GM12878 (cell line): ENCODE results near the gene MCEE. TPM values are rescaled to one million over a fixed set of nuclear protein-coding genes. Genes with fewer than 3 reads are reported as not detected.

ENCODE experiments used
- ATAC-seq: fragments of 200-7000 bp; cut with Tn5 transposase; 3 replicates; pipeline ENCODE4 v1.9.1; 2020; ENCODE audit warnings: mild to moderate bottlenecking, moderate library complexity
- BruUV-seq: library from RNA; stranded (reverse); fragments of 400-500 nt; replicated peaks from 2 replicates; lab custom pipeline; 2021; lab: Mats Ljungman, UMichigan
- CTCF ChIA-PET: fragments of 300-600 bp; sonication (Branson Sonifier 250); formaldehyde crosslinking; extraction: SDS; loops from one replicate; lab custom pipeline; 2021; ENCODE audit warnings: inconsistent platforms; lab: Yijun Ruan, JAX
- POLR2A ChIA-PET: fragments of 350-600 bp; formaldehyde crosslinking; extraction: SDS; loops from one replicate; lab custom pipeline; 2021; ENCODE audit warnings: inconsistent platforms; lab: Charles Lee
- RAD21 ChIA-PET: fragments of 300-600 bp; sonication (Branson Sonifier 250); formaldehyde crosslinking; loops from one replicate; lab custom pipeline; 2023; ENCODE audit warnings: antibody characterized with exemption; ENCODE audit not compliant: unreplicated experiment; lab: Charles Lee
- SMC1A ChIA-PET: fragments of 300-600 bp; sonication (Branson Sonifier 250); formaldehyde crosslinking; loops from one replicate; lab custom pipeline; 2023; ENCODE audit not compliant: unreplicated experiment, uncharacterized antibody; lab: Charles Lee
- DNase-seq: peaks from one replicate; pipeline ENCODE4 v3.0.0-alpha.2; 2011; ENCODE audit warnings: low read depth, low spot score
- FAIRE-seq: peaks from 3 replicates; lab custom pipeline; 2011; peaks lifted over from hg19 to GRCh38; lab: Jason Lieb, UNC
- H2AFZ ChIP-seq: 2 replicates; pipeline ENCODE4 v1.6.0; 2011; ENCODE audit warnings: low read depth, low read length, control low read depth; ENCODE audit not compliant: control insufficient read depth
- H3K27ac ChIP-seq: 2 replicates; pipeline ENCODE4 v1.5.1; 2011; ENCODE audit warnings: control low read depth; ENCODE audit not compliant: control insufficient read depth, insufficient read depth
- H3K27me3 ChIP-seq, 2 experiments: replicated peaks in 1 of 2; 2 replicates each; pipeline versions ENCODE4 v1.6.0 to v1.6.1; 2011; ENCODE audit warnings: low read length in 1 of 2; ENCODE audit not compliant: control insufficient read depth in 2 of 2, insufficient read depth in 2 of 2
- H3K36me3 ChIP-seq, 2 experiments: 2 replicates each; pipeline ENCODE4 v1.5.1; 2011; ENCODE audit warnings: low read length in 1 of 2; ENCODE audit not compliant: control insufficient read depth in 2 of 2, insufficient read depth in 2 of 2
- H3K4me1 ChIP-seq: 2 replicates; pipeline ENCODE4 v1.6.1; 2011; ENCODE audit warnings: mild to moderate bottlenecking, low read length, moderate library complexity, mixed read lengths; ENCODE audit not compliant: control insufficient read depth, insufficient read depth
- H3K4me2 ChIP-seq: 2 replicates; pipeline ENCODE4 v1.6.0; 2011; ENCODE audit warnings: control low read depth; ENCODE audit not compliant: control insufficient read depth, insufficient read depth
- H3K4me3 ChIP-seq: fragments of 200-600 bp; sonication (generic); 2 replicates; pipeline ENCODE4 v1.5.1; 2016
- H3K79me2 ChIP-seq: 2 replicates; pipeline ENCODE4 v1.6.0; 2011; ENCODE audit warnings: low read length; ENCODE audit not compliant: control insufficient read depth, insufficient read depth
- H3K9ac ChIP-seq: 2 replicates; pipeline ENCODE4 v1.8.0; 2011; ENCODE audit warnings: low read length, control low read depth, mixed read lengths; ENCODE audit not compliant: control insufficient read depth, insufficient read depth
- H3K9me3 ChIP-seq: replicated peaks from 3 replicates; pipeline ENCODE4 v1.5.1; 2011; ENCODE audit warnings: mild to moderate bottlenecking, low read length; ENCODE audit not compliant: control insufficient read depth, insufficient read depth
- H4K20me1 ChIP-seq: 2 replicates; pipeline ENCODE4 v1.6.0; 2011; ENCODE audit not compliant: control insufficient read depth, insufficient read depth
- EZH2 ChIP-seq: IDR thresholded peaks from 2 replicates; pipeline ENCODE4 v1.6.1; 2012; ENCODE audit warnings: low read depth, mild to moderate bottlenecking, control low read depth, inconsistent platforms, low read length, borderline replicate concordance; ENCODE audit not compliant: control insufficient read depth
- GABPA ChIP-seq: IDR thresholded peaks from 2 replicates; pipeline ENCODE4 v1.6.1; 2014; ENCODE audit warnings: antibody characterized with exemption, low read depth, mild to moderate bottlenecking, inconsistent platforms
- HCFC1 ChIP-seq: fragments of 150-350 bp; IDR thresholded peaks from 2 replicates; pipeline ENCODE4 v1.6.1; 2014; ENCODE audit warnings: low read length
- IKZF2 ChIP-seq, 2 experiments: fragments of 450-650 bp; IDR thresholded peaks; 2 replicates each; pipeline ENCODE4 v1.6.1; 2017; ENCODE audit warnings: mild to moderate bottlenecking in 2 of 2, moderate library complexity in 2 of 2
- POLR2AphosphoS2 ChIP-seq: IDR thresholded peaks from 2 replicates; pipeline ENCODE4 v1.6.1; 2011; ENCODE audit warnings: low read depth, mild to moderate bottlenecking, low read length, improper control_type of control experiment, moderate library complexity
- RAD21 ChIP-seq: IDR thresholded peaks from 2 replicates; pipeline ENCODE4 v1.6.1; 2011; ENCODE audit warnings: mild to moderate bottlenecking, low read depth, low read length, moderate library complexity; ENCODE audit not compliant: insufficient read depth
- RFX5 ChIP-seq: IDR thresholded peaks from 2 replicates; pipeline ENCODE4 v1.6.1; 2011; ENCODE audit warnings: low read depth, low read length, improper control_type of control experiment
- SMC3 ChIP-seq: IDR thresholded peaks from 2 replicates; pipeline ENCODE4 v1.6.1; 2011; ENCODE audit warnings: low read length, improper control_type of control experiment, borderline replicate concordance
- WGBS: methylation state at CpG from one replicate; pipeline ENCODE4 v1.1.6; 2016; ENCODE audit warnings: low lambda C conversion rate; ENCODE audit not compliant: insufficient replicate concordance, insufficient coverage; ENCODE audit errors: missing lambda C conversion rate; 5-methylcytosine and 5-hydroxymethylcytosine counted together
- in situ Hi-C: fragments of 300-500 bp; cut with MboI; formaldehyde crosslinking; loops from 9 replicates; pipeline ENCODE4 v1.14.3; 2018; ENCODE audit warnings: mixed read lengths
- intact Hi-C: fragments of 100-400 bp; cut with micrococcal nuclease; formaldehyde crosslinking; loops from one replicate; pipeline ENCODE4 v1.14.2; 2022; ENCODE audit not compliant: unreplicated experiment
- polyA plus RNA-seq, 11 experiments: library from polyadenylated mRNA; depleted of rRNA in 4 of 11; unstranded in 6 of 11; stranded (reverse) in 5 of 11; fragments of >200 nt; fragmentation: Nextera tagmentation in 4 of 11; fragmentation: Illumina TruSeq in 1 of 11; extraction: Ambion mirVana in 4 of 11; extraction: Trizol in 1 of 11; gene quantifications; 1 replicate in 1 of 11; 2 replicates in 10 of 11; pipeline versions ENCODE4 v1.2.1 to v1.2.3, GENCODE V29; 2011 to 2016; ENCODE audit warnings: inconsistent platforms in 2 of 11, missing spikeins in 2 of 11, low read depth in 1 of 11
- total RNA-seq, 4 experiments: library from RNA; depleted of rRNA in 3 of 4; stranded (reverse); fragments of >200 nt in 3 of 4; fragmentation: Illumina TruSeq in 1 of 4; extraction: Trizol in 1 of 4; gene quantifications; 2 replicates each; pipeline versions ENCODE4 v1.2.1 to v1.2.3, GENCODE V29; 2013 to 2021
- TF ChIP-seq, protein P1 (sequence below), 3 experiments: IDR thresholded peaks in 2 of 3; conservative IDR thresholded peaks in 1 of 3; 2 replicates each; pipeline ENCODE4 v1.5.1; 2011; ENCODE audit warnings: low read depth in 3 of 3, low read length in 3 of 3, mild to moderate bottlenecking in 3 of 3, control low read depth in 2 of 3, moderate library complexity in 2 of 3, inconsistent platforms in 1 of 3, mixed read lengths in 1 of 3; ENCODE audit not compliant: control insufficient read depth in 2 of 3, insufficient read depth in 1 of 3; ENCODE audit errors: extremely low read depth in 1 of 3

MCEE gene
- total and polyA plus RNA-seq, 10 of the 15 experiments (the other 5 are each of a cell fraction or from before 2014, with no cell fraction given), result 17.3 to 63.4 (median 20.9) TPM

- no peak for TF ChIP-seq GABPA
These were observed 25.8 kb upstream of the MCEE start (continued) for GRCh38 chr2:71155846-71156245.

DNA sequence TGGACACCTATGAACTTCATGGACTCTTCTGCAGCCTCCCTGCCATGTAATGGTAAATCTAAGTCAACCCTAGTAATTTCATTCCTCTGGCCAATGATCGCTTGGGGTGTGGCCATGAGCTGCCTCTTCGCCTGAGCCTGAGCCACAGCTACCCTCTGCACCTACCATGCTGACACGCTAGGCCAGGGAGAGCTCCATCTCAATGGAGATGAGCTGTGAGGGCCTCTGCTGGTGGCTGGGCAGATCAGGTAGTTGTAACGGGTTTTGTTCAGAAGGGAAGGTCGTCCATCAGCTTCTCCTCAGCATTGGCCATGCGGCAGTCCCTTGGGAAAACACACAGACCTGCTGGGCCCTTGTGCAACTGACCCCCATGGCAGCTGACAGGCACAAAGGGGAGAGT is 24.8 kb upstream of the MCEE start:
- CTCF ChIA-PET, result interaction anchor here (0.7 to 4.2 kb wide), 18 partner anchors 9 to 355 kb away, joined by 3 to 53 read pairs (median 4); partner anchors contain the start of genes MCEE and NAGK
- SMC1A ChIA-PET, result interaction anchor here (0.6 to 2.5 kb wide), 11 partner anchors 10 to 264 kb away, joined by 3 to 19 read pairs (median 4); no protein-coding TSS in a partner anchor
- RAD21 ChIA-PET, result interaction anchor here (0.7 to 4.1 kb wide), 12 partner anchors 25 to 177 kb away, joined by 3 to 31 read pairs (median 6); partner anchors contain the start of genes MCEE, NAGK and ZNF638
- POLR2A ChIA-PET, result interaction anchor here (0.9 kb wide), 1 partner anchor 84 kb away, joined by 6 read pairs; no protein-coding TSS in a partner anchor
- no peak for TF ChIP-seq IKZF2 (IDR thresholded peaks at IDR 0.05)
- no peak for TF ChIP-seq HCFC1
- no peak for TF ChIP-seq POLR2AphosphoS2
- TF ChIP-seq SMC3, result peak; percentile 76; the same call in 1 of the 2 replicates
- no peak for TF ChIP-seq RFX5
- TF ChIP-seq RAD21, result peak; percentile 74
- TF ChIP-seq, protein P1, sequence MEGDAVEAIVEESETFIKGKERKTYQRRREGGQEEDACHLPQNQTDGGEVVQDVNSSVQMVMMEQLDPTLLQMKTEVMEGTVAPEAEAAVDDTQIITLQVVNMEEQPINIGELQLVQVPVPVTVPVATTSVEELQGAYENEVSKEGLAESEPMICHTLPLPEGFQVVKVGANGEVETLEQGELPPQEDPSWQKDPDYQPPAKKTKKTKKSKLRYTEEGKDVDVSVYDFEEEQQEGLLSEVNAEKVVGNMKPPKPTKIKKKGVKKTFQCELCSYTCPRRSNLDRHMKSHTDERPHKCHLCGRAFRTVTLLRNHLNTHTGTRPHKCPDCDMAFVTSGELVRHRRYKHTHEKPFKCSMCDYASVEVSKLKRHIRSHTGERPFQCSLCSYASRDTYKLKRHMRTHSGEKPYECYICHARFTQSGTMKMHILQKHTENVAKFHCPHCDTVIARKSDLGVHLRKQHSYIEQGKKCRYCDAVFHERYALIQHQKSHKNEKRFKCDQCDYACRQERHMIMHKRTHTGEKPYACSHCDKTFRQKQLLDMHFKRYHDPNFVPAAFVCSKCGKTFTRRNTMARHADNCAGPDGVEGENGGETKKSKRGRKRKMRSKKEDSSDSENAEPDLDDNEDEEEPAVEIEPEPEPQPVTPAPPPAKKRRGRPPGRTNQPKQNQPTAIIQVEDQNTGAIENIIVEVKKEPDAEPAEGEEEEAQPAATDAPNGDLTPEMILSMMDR (IDR thresholded peaks at IDR 0.05 in 2 of 3, conservative IDR thresholded peaks at IDR 0.05 in 1 of 3; ENCODE audit: control insufficient read depth in 2 of 3, extremely low read depth in 1 of 3, insufficient read depth in 1 of 3, low read depth in 3 of 3, low read length in 3 of 3), result peak; percentile 63 to 75 (median 71)
- TF ChIP-seq EZH2, result no peak
- Histone ChIP-seq H3K9me3 (no peaks in the 10 kb centered on the region), H3K36me3 (peaks cover 2 to 7% of the 10 kb centered on the region in 2 experiments; a peak in 2 of 4 replicates), H3K79me2 (no peaks in the 10 kb centered on the region), H3K27me3 (no peaks in the 10 kb centered on the region), H3K4me3 (no peak overlapping the region), H4K20me1 (no peaks in the 10 kb centered on the region), H3K4me2 (no peak overlapping the region), H3K9ac (no peak overlapping the region), H3K27ac (no peak overlapping the region), H2AFZ (no peak overlapping the region; the same call in 1 of the 2 replicates), H3K4me1 (no peaks in the 10 kb centered on the region)
- 7% methylated on average over 6 of the region's 6 CpGs for WGBS
- ATAC-seq (peak; percentile 95), DNase-seq (peak; percentile 7), FAIRE-seq (peak; percentile 38)
- intact Hi-C loops, result loop anchor here (1.0 to 10.0 kb wide), 3 partner anchors 105 to 230 kb away; no protein-coding TSS in a partner anchor
- in situ Hi-C loops, result loop anchor here (25.0 kb wide), 1 partner anchor 358 kb away; no protein-coding TSS in a partner anchor
- no TSS peak for BruUV-seq
